ENCODE results near the gene LRRC37B.

Gene LRRC37B

GRCh38 chr17:32015245-32016013 is 8.2 kb downstream of the LRRC37B start:
- TF ChIP-seq SNAI2 (CRISPR knock-in tag; IDR thresholded peaks at IDR 0.05) (no peak), CREB5 (CRISPR knock-in tag; IDR thresholded peaks at IDR 0.05; ENCODE audit: low read depth) (no peak), CSRNP3 (CRISPR knock-in tag; IDR thresholded peaks at IDR 0.05) (no peak), TCF4 (CRISPR knock-in tag; IDR thresholded peaks at IDR 0.05; ENCODE audit: borderline replicate concordance) (no peak), ZNF565 (CRISPR knock-in tag; conservative IDR thresholded peaks at IDR 0.05; ENCODE audit: low read depth) (no peak), ARNTL (CRISPR knock-in tag; IDR thresholded peaks at IDR 0.05; ENCODE audit: borderline replicate concordance, low read depth) (no peak), TSHZ2 (CRISPR knock-in tag; IDR thresholded peaks at IDR 0.05) (no peak), TOX (CRISPR knock-in tag; IDR thresholded peaks at IDR 0.05; ENCODE audit: borderline replicate concordance) (no peak), GLIS3 (CRISPR knock-in tag; IDR thresholded peaks at IDR 0.05) (no peak), ESRRG (CRISPR knock-in tag; IDR thresholded peaks at IDR 0.05) (no peak), ZFP30 (CRISPR knock-in tag; IDR thresholded peaks at IDR 0.05) (no peak), RARB (CRISPR knock-in tag; IDR thresholded peaks at IDR 0.05) (no peak), CSDC2 (CRISPR knock-in tag; IDR thresholded peaks at IDR 0.05) (no peak), PATZ1 (CRISPR knock-in tag; IDR thresholded peaks at IDR 0.05; ENCODE audit: borderline replicate concordance) (no peak), ZNF70 (CRISPR knock-in tag; IDR thresholded peaks at IDR 0.05) (no peak), ZFP3 (CRISPR knock-in tag; IDR thresholded peaks at IDR 0.05) (no peak)

GRCh38 chr17:32016231-32016630 is 9.0 kb downstream of the LRRC37B start:
- ATAC-seq: no peak
- TF ChIP-seq TOX (CRISPR knock-in tag; IDR thresholded peaks at IDR 0.05; ENCODE audit: borderline replicate concordance): no peak
- TF ChIP-seq PPARA (CRISPR knock-in tag; IDR thresholded peaks at IDR 0.05; ENCODE audit: borderline replicate concordance): no peak
- TF ChIP-seq BACH2 (CRISPR knock-in tag; IDR thresholded peaks at IDR 0.05; ENCODE audit: borderline replicate concordance): no peak
- TF ChIP-seq ZFP3 (CRISPR knock-in tag; IDR thresholded peaks at IDR 0.05): no peak
- TF ChIP-seq TSHZ2 (CRISPR knock-in tag; IDR thresholded peaks at IDR 0.05): no peak
- no peak for TF ChIP-seq ESRRG (CRISPR knock-in tag; IDR thresholded peaks at IDR 0.05)
- TF ChIP-seq RARB (CRISPR knock-in tag; IDR thresholded peaks at IDR 0.05): no peak
- no peak for TF ChIP-seq ISL1 (CRISPR knock-in tag; IDR thresholded peaks at IDR 0.05)
- no peak for TF ChIP-seq CSRNP3 (CRISPR knock-in tag; IDR thresholded peaks at IDR 0.05)

More at GRCh38 chr17:32015245-32016013, 8.2 kb downstream of the LRRC37B start:
- ATAC-seq: no peak
